Testis (tissue), 3 donors: Measurements from ENCODE around the gene IRF5. TPM values are rescaled to one million over a fixed set of nuclear protein-coding genes. Genes with fewer than 3 reads are reported as not detected.

ENCODE experiments used
- DNase-seq: peaks from one replicate; pipeline ENCODE4 v3.0.0-alpha.2; 2019
- H3K27ac ChIP-seq, 2 donors: fragments of 200-600 bp; sonication (generic); one replicate each; pipeline ENCODE4 v1.5.1; 2019
- H3K27me3 ChIP-seq: fragments of 200-600 bp; sonication (generic); one replicate; pipeline ENCODE4 v1.5.1; 2019
- H3K36me3 ChIP-seq: fragments of 200-600 bp; sonication (generic); one replicate; pipeline ENCODE4 v1.5.1; 2017; ENCODE audit warnings: low read depth; ENCODE audit errors: missing control alignments
- H3K4me1 ChIP-seq: fragments of 200-600 bp; sonication (generic); one replicate; pipeline ENCODE4 v1.5.1; 2019
- H3K4me3 ChIP-seq, 2 donors: fragments of 200-600 bp; sonication (generic); one replicate each; pipeline ENCODE4 v1.5.1; 2017 to 2019
- H3K9me3 ChIP-seq: fragments of 200-600 bp; sonication (generic); one replicate; pipeline ENCODE4 v1.5.1; 2017
- POLR2A ChIP-seq: fragments of 450-650 bp; IDR thresholded peaks from one replicate; pipeline ENCODE4 v1.6.1; 2017; ENCODE audit warnings: antibody characterized with exemption, mild to moderate bottlenecking, moderate library complexity
- WGBS, 2 donors: methylation state at CpG; one replicate each; pipeline ENCODE4 v1.1.5; 2018; 5-methylcytosine and 5-hydroxymethylcytosine counted together
- intact Hi-C: fragments of 100-400 bp; cut with DNase I; formaldehyde crosslinking; loops from one replicate; pipeline ENCODE4 v1.15.1; 2023; ENCODE audit warnings: low total_unique reads
- polyA plus RNA-seq: library from polyadenylated mRNA; stranded (reverse); fragments of 350-450 nt; fragmentation: Illumina TruSeq; extraction: RNeasy Lipid Tissue Mini Kit (QIAGEN cat#74804); gene quantifications from one replicate; pipeline ENCODE4 v1.2.3, GENCODE V29; 2014; ENCODE audit warnings: low read depth, low replicate concordance; ENCODE audit not compliant: insufficient read depth
- total RNA-seq, 2 donors: library from RNA; depleted of rRNA; stranded (reverse); fragments of >200 nt; gene quantifications; one replicate each; pipeline ENCODE4 v1.2.3, GENCODE V29; 2016
- TF ChIP-seq, protein P1 (sequence below), 3 experiments: fragments of 450-650 bp in 2 of 3; fragments of 200-600 bp in 1 of 3; sonication (generic) in 1 of 3; IDR thresholded peaks; one replicate each; pipeline ENCODE4 v1.5.1; 2016 to 2019; ENCODE audit warnings: antibody characterized with exemption in 3 of 3, mild to moderate bottlenecking in 2 of 3, moderate library complexity in 1 of 3

The IRF5 gene
- total and polyA plus RNA-seq, 3 donors from 2014 or later: 2.9 to 5.6 (median 4.6) TPM

DNA sequence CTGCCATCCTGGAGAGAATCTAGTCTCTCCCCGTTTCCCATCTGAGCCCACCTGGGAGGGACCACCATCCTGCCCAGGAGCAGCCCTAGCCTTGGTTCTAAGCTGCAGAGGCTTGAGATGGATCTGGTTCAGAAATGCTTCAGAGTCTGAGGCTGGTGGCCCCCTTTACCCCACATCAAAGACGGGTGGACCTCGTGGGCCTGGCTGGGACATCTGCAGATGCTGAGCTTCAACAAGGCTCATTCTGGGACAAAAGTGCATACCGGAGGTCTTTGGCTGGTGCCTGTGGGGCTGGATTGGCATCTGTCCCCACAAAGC lies 4.9 kb upstream of the IRF5 start:
- Histone ChIP-seq H3K9me3 (no peaks in the 10 kb centered on the region), H3K27me3 (no peaks in the 10 kb centered on the region), H3K36me3 (no peaks in the 10 kb centered on the region), H3K27ac (no peak overlapping the region), H3K4me3 (no peak overlapping the region), H3K4me1 (no peaks in the 10 kb centered on the region)
- no peak for DNase-seq
- WGBS, 2 donors: 68 to 80% methylated on average over 2 to 4 of the region's 4 CpGs
- TF ChIP-seq POLR2A: no peak
- TF ChIP-seq, protein P1, sequence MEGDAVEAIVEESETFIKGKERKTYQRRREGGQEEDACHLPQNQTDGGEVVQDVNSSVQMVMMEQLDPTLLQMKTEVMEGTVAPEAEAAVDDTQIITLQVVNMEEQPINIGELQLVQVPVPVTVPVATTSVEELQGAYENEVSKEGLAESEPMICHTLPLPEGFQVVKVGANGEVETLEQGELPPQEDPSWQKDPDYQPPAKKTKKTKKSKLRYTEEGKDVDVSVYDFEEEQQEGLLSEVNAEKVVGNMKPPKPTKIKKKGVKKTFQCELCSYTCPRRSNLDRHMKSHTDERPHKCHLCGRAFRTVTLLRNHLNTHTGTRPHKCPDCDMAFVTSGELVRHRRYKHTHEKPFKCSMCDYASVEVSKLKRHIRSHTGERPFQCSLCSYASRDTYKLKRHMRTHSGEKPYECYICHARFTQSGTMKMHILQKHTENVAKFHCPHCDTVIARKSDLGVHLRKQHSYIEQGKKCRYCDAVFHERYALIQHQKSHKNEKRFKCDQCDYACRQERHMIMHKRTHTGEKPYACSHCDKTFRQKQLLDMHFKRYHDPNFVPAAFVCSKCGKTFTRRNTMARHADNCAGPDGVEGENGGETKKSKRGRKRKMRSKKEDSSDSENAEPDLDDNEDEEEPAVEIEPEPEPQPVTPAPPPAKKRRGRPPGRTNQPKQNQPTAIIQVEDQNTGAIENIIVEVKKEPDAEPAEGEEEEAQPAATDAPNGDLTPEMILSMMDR (IDR thresholded peaks at IDR 0.05): no peak
- intact Hi-C loops: no loop called here

DNA sequence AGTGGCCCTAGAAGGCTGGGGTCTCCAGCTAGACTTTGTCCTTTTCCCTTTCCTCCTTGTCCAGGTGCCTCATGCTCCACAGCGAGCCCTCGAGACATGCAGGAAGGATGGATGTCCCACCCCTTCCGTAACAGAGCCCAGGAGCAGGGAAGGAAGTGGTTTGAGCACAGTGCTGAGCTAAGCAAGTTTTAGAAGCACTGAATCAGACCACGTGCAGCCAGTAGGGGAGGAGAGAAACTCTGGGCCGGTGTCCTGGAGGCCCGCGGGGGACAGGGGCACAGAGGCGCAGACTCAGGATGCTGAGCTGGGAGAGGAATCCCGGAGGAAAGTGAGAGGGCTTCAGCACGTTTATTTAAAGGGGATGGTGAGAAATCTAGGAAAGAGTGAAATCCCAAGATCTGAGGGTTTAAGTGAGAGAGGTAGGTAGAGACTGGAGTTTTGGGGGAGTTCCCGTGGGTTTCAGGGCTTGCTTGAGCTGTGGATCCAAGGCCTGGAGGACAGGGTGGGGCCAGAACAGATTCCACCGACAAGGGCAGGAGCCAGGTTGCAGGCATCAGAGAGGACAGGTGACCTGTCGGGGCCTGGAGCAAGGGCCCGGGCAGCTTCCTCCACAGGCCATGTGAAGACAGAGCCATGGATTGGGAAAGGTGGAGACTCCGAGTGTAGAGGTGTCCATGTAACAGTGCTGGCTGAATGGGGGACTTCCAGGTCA lies 4.4 kb upstream of the IRF5 start:
- intact Hi-C loops: no loop called here
- 56 to 71% methylated on average over 12 to 15 of the region's 15 CpGs for WGBS, 2 donors
- TF ChIP-seq, protein P1 (IDR thresholded peaks at IDR 0.05): no peak
- no peak for TF ChIP-seq POLR2A
- Histone ChIP-seq H3K4me3 (no peak overlapping the region), H3K4me1 (peaks cover 4% of the 10 kb centered on the region), H3K27me3 (no peaks in the 10 kb centered on the region), H3K9me3 (no peaks in the 10 kb centered on the region), H3K27ac (no peak overlapping the region), H3K36me3 (no peaks in the 10 kb centered on the region)
- DNase-seq: no peak

DNA sequence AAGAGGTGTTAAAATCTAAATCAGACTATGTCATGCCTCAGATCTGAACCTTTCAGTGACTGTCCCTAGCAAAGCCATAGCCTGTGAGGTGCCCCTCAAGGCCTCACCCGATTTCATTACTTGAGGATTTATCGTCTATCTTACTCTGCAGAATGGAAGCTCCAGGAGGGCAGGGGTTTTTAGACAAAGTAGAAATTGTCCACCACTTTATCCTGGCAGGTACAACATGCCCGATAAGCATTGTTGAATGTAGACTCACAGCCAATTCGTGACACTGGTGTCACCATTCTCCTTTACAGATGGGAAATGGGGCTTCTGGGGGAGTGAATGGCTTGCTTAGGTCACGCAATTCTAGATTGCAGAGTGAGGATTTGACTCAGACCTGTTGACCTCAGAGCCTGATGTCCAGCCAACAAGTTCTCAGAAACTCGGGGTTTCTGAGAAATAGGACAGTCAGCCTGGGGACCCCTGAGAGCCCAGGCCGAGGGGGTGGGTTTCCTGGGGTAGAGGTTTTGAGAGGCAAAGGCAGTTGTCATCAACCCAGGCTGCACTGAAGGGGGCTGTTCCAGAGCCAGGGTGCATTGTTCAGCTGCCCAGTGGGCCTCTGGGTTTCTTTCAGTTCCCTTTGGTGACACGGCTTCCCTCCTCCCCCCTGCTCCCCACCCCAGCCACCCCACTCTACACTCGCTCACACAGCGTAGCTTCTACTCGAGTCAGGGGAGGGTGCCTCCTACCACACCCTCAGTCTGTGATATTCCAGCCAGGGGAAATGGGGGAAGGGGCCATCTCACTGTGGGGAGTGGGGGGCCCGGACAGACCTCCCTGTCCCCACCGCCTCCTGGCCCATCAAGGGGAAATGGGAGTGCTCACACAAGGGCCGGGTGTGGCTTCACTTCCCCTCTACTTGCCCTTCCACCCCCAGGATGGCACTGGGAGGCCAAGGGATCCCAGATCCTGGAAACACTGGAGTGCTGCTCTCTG lies 3.1 kb upstream of the IRF5 start:
- WGBS, 2 donors: 85 to 86% methylated on average over 13 to 14 of the region's 14 CpGs
- no peaks in the 10 kb centered on the region for H3K36me3 ChIP-seq
- intact Hi-C loops: no loop called here
- no peaks in the 10 kb centered on the region for H3K9me3 ChIP-seq
- TF ChIP-seq POLR2A: no peak
- TF ChIP-seq, protein P1 (IDR thresholded peaks at IDR 0.05): no peak
- peaks cover 4% of the 10 kb centered on the region for H3K4me1 ChIP-seq
- no peak overlapping the region for H3K4me3 ChIP-seq
- DNase-seq: no peak
- H3K27ac ChIP-seq: no peak overlapping the region
- H3K27me3 ChIP-seq: no peaks in the 10 kb centered on the region

DNA sequence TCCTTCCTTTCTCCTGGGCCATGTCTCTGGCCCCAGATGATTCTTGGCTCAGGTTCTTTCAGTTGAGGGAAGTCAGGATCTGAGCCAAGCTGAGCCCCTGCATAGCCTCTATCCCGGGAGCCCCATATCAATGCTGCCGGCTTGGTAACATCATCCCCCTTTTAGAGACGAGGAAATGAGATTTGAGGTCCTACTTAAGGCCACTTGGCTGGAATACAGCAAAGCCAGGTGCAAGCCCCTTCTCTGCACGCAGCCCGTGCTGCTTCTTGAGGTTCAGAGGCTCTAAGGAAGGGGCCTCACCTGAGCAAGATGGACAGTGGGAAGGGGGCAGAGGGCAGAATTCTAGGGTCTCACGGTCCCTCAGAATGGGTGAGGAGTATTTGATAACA lies 2.4 kb upstream of the IRF5 start:
- no peak for TF ChIP-seq POLR2A
- TF ChIP-seq, protein P1 (IDR thresholded peaks at IDR 0.05): no peak
- WGBS, 2 donors: 44 to 56% methylated on average over 6 of the region's 6 CpGs
- H3K9me3 ChIP-seq: no peaks in the 10 kb centered on the region
- DNase-seq: no peak
- no peak overlapping the region for H3K4me3 ChIP-seq
- H3K36me3 ChIP-seq: no peaks in the 10 kb centered on the region
- no peak overlapping the region for H3K27ac ChIP-seq
- H3K4me1 ChIP-seq: peaks cover 4% of the 10 kb centered on the region
- intact Hi-C loops: no loop called here
- no peaks in the 10 kb centered on the region for H3K27me3 ChIP-seq
